Measurements from ENCODE around the gene CBL.

The CBL gene

GRCh38 chr11:119314726-119315125 is 108.6 kb downstream of the CBL start:
- no peak for DNase-seq (ENCODE audit: low read depth)

GRCh38 chr11:119315131-119316015 is 109.2 kb downstream of the CBL start:
- DNase-seq (ENCODE audit: low read depth), result peak; percentile 27

DNA sequence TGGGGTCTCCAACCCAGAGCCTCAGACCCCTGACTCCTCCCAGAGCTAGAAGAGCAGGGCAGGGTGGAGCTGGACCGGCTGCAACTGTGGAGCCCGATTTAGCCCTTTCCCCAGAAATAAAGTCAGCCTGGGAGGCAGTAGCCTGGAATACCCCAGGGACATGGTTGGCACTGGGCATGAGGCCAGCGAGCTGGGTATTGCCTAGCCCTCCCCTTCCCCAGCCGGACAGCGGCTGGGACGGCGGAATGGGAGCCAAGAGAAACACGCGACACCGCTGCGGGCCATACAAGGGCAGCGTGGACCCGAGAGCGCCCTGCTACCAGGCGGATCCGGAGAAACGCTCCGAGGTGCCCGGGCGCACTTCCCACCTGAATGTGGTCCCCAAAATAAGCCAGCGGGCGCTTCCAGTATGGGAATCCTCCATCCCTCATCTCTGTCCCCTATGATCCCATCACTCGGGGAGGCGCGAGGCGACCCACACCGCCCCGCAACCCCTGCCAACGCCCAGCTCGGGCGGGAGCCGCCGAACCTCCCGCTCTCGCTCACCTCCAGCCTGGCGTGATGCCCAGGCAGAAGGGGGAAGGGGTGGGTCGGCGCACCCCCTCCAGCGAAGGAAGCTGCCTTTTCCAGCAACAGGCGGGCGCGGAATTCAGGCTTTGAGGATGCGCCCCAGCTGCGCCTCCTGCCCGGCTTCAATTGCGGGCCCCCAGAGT is 110.0 kb downstream of the CBL start:
- DNase-seq (ENCODE audit: low read depth), result no peak

DNA sequence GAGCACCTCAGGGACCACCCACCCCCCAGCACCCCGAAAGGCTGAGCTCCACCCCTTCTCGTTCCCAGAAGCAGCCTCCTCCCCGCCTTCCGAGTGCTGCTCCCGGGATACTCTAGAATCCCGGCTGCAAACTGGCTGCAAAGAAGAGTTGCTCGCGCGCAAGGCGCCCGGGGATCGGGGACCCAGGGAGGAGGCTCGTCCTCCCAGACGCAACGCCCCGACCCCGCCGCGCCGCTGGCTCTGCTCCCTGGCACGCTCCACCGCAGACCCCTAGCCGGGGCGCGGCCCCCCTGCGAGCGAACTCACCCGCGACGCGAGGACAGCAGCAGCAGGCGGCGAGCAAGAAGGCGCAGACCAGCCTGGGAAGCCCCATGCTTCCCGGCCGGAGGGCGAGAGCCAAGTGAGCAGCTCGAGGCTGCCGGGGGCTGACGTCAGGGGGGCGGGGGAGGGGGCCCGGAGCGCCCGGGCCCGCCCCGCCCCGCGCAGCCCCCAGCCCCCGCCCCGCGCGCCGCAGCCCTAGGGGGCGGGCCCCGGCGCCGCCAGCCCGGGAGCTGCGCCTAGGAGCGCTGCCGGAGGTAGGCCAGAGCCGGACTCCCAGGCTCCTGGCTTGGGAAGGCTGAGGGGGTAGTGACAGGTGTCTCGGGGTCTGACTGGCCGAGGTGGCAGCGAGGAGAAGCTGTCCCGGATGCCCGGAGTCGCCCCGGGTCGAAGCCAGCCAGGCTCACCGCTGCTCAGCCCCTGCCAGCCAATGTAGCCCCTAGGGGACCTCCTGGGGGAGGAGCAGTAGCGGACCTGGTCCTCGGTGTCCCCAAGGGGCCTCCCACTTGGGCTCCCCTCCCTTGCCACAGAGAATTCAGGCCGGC is 110.8 kb downstream of the CBL start, which contains the start of gene MCAM:
Gene MCAM, minus strand, starts transcription at position 402 of the 863 bp plus-strand sequence. Its CDS starts 29 bp downstream, at position 373.
- DNase-seq (ENCODE audit: low read depth), result no peak

DNA sequence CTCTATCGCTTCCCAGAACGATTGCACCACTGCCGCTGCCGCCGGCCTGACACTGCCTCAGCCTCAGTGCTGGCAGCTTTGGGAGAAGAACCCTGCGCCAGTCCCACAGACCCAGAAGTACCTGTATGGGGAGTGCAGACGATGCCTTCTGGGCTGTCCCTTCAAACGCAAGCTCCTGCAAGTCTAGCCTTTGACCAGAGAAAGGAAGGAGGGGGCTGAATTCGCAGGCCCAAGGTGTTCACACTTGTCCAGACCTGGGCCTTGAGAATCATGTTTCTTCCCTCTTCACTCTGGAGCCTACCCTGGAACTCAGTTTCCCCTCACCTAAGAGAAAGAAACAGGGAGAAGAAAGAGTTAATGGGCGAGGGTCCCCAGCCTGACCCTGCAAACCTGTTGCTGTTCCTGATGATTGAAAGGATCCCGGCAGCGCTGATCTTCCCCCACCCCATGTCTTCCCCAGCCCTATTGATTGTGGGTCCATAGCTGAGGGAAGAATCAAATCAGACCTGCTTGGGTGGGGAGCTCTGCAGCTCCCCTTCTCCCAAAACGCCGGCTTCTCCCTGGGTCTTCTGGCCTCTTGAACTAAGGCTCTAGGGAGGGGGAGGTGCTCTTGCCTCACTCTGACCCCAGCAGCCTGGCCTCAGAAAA is 111.6 kb downstream of the CBL start:
- DNase-seq (ENCODE audit: low read depth), result no peak

DNA sequence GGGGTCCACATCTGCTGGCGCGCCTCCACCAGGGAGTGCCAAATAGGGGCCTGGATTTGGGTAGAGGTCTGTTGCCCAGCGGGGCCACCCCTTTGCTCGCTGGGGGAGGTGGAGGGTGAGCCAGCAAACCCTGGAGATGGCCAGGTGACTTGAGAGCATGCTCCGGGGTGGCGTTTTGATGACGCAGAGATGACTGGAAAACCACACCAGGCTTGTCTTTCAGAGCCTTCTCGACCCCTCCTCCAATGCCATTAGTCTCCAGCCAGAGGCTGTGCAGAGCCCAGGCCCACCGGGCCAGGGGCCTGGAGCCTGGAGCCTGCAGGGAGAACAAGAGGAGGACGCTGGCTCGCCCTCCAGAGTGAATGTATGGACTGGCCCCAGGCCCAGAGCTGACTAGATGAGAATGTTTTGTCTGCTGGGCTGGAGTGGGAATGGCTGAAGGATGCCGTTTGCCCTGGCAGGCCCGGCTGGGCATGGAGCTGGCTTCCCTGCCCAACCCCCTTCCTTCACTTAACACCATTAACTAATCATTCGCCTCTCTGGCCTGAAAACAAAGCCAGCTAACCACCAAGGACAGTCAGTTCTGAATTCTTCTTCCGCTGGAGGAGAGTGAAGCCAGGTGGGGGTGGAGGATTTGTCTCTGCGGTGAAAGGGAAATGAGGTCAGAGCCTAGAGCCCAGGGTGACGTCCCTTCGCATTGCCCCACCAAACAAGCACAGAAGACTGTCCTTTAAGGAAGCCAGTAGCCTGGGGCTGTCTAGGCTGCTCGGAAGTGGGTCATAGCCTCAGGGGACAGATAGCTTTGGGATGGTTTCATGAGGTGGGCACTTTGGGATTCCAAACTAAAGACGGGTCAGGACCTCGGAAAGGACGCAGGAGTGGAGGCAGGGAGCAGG is 112.3 kb downstream of the CBL start:
- no peak for DNase-seq (ENCODE audit: low read depth)

GRCh38 chr11:119319136-119319699 is 113.1 kb downstream of the CBL start:
- no peak for DNase-seq (ENCODE audit: low read depth)

- DNase-seq (ENCODE audit: low read depth), result no peak
Measured at GRCh38 chr11:119319700-119320239, 113.6 kb downstream of the CBL start.

GRCh38 chr11:119320240-119320775 is 114.2 kb downstream of the CBL start:
- no peak for DNase-seq (ENCODE audit: low read depth)

- peak; percentile 30 for DNase-seq (ENCODE audit: low read depth)
Measured at GRCh38 chr11:119320776-119321524, 114.8 kb downstream of the CBL start.

GRCh38 chr11:119322360-119322739 is 116.2 kb downstream of the CBL start:
- DNase-seq (ENCODE audit: low read depth), result no peak

DNA sequence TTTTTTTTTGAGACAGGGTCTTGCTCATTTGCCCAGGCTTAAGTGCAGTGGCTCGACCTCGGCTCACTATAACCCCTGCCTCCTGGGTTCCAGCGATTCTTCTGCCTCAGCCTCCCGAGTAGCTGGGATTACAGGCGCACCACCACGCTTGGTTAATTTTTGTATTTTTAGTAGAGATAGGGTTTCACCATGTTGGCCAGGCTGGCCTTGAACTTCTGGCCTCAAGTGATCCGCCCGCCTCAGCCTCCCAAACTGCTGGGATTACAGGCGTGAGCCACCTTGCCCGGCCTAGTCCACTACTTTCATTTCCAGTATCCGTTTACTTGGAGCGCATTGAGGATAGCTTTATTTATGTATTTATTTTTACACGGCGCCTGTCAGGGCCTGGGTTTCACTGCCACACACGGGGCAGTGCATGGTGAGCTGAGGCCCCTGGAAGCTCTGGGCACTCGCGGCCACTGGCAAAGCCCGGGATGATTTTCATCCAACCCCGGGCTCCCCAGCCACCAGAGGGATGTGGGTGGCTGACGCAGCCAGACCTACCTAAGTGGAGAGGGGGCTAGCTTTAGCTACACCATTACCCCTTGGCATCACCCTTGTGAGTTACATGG is 116.9 kb downstream of the CBL start:
- no peak for DNase-seq (ENCODE audit: low read depth)

GRCh38 chr11:119323532-119324033 is 117.4 kb downstream of the CBL start:
- peak; percentile 68 for DNase-seq (ENCODE audit: low read depth)

- DNase-seq (ENCODE audit: low read depth), result no peak
Measured at GRCh38 chr11:119324189-119324588, 118.0 kb downstream of the CBL start.

DNA sequence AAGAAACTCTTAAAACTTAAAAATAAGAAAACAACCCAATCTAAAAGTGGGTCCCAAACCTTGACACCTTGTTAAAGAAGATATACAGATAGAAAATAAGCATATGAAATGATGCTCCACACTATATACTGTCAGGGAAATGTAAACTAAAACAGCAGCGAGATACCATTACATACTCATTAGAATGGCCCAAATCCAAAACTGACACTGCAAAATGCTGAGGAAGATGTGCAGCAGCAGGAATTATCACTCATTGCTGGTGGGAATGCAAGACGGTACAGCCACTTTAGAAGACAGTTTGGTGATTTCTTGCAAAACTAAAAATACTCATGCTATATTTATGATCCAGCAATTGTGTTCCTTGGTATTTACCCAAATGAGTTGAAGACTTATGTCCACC is 123.2 kb downstream of the CBL start:
- DNase-seq (ENCODE audit: low read depth), result no peak

- no peak for DNase-seq (ENCODE audit: low read depth)
Measured at GRCh38 chr11:119330237-119330636, 124.1 kb downstream of the CBL start.

DNA sequence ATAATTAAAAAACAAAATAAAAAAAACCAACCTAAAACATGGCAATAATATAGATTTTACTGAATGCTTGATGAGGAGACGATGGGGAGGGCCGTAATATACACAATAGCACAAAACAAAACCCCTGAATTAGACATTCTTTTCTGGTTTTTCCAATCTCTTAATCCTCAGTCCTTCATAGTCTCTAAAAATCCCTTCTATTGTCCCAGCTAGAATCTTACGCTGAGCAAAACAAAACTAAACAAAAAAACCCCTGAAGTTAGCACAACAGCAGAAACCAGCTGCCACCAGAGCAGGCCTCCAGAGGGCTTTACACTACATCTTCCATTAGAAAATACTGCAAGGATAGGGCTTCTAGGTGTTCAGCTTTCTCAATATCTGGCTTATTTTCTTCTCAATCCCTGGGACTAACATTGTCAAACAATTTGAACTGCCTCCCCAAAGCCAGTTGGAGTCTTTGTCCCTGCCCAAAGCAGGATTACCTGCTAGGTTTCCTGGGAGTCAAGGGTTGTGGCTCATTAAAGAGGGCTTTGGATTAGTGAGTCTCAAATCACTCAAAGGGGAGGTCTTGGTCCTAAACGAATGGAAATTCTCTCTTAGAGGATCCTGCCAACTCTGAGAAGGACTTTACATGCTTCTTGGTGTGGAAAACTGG is 126.1 kb downstream of the CBL start:
- no peak for DNase-seq (ENCODE audit: low read depth)

Measured in activated T-helper 9 cell treated with anti-CD3 and anti-CD28 coated beads, Interleukin-2, amount 50 U/mL, for 16 hours (primary cell).